ENCODE data around the gene TULP4.
"Not testable (repeated sequence)": the region's sequence is repeated elsewhere in the genome, so short reads cannot be mapped to it uniquely, and the experiment has no call there.

The TULP4 gene

DNA sequence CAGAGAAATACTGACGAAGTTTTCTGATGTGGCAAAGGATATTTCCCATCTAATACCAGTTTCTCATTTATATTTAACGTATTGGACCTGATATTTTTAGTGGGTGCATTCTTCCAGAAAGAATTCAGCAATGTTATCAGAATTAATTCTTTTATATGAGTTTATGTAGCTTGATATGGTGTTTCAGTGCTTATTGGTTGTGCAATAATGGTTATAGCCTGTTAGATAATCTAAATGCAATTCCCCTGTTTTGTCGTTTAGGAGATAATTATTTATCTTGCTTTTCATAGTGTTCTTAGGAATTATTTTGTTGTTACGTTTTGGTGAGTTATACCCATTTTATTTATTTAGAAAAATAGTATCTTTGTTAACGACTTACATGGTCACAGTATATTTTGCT is 196.2 kb downstream of the TULP4 start:
- no peak for DNase-seq

DNA sequence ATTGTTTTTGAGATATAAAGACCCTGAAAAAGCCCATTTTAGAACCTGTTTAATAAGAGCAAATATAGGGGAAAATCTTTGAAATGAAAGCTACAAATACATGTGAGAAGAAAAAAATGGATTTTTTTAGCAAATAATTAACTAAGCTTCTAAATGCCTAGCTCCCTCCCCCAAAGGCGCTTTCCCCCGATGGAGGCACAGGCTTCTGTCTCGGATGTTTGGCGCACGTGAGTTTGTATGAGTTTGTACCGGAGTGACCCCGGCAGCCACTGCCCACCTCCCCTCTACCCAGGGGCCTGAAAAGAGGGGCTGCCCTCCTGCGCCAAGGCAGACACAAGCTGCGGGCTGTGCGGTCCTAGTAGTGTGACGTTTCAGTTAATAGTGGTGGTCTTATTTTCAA is 197.2 kb downstream of the TULP4 start:
- no peak for DNase-seq

DNA sequence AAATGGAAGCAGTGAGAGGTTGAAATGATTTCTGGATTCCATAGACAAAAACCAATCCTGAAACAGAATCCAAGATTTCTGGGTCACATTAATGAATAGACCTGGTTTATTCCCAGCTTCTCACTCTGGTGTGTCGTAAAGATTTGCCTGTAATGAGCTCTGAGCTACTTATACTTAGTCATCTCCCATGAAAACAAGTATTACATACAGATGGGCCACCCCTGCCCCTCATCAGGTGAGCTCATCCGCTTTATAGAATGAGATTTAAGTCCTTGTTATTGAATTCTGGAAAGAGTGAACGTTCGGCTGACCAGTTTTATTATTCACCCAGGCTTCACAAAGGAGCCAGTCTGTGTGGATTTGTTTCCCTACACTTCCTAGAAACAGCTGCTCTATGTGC is 200.5 kb downstream of the TULP4 start:
- no peak for DNase-seq

DNA sequence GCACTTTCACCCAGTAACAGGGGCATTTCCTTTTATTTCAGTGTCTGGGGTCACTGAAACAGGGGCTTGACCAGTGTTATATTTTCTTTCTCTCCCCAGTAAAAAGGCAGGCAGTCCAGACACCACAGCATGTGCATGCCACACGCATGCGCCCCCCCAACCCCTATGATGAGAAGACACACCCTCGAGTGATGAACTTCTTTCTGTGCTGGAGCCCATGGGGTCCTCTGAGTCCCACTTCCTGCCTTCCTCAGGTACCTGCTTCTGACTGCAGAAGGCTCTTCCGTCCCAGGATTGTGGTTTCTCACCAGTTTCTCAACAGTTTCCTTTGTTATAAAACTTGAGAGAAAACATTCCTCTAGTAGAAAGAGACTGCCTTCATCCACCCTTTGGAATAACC is 201.9 kb downstream of the TULP4 start:
- no peak for DNase-seq

DNA sequence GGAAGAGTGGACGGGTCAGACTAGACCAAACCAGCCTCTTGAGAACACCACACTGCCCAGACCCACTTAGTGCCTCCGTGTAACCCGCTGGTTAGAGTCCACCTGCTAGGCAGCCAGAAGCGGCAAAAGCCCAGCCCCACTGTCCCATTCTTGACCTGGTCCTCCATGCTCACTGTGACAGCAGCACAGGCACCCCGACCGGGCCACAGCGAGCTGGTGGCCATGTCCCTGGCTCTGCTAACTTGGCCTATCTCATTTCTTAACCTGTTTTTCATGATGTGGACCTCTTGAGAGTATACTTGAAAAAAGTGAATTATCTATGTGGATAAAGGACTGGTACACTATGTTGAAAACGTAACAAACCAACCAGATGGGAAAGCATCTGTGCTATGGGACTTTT is 202.7 kb downstream of the TULP4 start:
- DNase-seq: no peak

DNA sequence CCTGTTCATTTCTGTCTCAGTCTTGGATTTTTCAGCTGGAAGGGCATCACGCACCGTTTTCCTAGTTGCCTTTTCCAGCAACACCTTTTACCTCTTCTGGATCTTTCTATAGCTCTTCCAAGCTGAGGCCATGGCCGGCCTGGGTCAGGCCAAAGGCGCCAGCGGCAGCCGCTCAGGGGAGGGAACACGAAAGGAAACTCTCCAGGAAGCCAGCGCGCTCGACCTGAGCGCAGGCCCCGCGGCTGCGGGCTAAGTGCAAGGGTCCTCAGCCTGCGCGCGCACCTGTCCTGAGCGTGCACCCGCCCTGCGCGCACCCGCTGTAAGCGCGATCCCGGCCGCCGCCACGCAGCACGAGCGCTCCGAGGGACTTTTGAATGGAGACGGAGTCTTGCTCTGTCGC is 203.8 kb downstream of the TULP4 start:
- DNase-seq: no peak

DNA sequence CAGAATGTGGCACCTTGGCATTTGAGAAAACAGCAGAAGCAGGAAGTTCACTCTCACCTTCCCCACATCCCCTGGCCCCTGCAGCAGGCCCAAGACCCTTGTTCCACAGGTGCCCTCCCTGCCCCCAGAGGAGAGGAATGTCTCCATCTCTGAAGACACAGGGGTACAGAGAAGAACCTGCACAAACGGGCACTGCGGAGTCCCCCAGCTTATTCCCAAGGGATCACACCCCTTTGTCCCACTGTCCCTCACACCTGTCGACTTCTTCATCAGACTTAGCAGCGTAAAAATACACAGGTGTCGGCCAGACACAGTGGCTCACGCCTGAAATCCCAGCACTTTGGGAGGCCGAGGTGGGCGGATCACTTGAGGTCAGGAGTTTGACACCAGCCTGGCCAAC is 204.8 kb downstream of the TULP4 start:
- DNase-seq: no peak

DNA sequence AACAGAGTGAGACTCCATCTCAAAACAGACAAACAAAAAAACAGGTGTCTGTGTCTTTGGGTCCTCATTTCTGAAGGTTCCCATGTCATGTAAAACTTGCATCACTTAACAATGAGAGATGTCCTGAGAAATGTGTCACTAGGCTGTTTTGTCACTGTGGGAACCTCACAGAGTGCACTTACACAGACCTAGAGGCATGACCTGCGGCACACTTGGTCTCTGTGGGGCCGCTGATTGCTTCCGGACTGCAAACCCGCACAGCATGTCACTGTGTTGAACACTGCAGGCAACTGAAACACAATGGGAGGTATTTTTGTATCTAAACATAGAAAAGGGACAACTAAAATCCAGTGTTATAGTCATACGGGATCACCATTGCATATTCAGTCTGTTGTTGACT is 205.3 kb downstream of the TULP4 start:
- no peak for DNase-seq

DNA sequence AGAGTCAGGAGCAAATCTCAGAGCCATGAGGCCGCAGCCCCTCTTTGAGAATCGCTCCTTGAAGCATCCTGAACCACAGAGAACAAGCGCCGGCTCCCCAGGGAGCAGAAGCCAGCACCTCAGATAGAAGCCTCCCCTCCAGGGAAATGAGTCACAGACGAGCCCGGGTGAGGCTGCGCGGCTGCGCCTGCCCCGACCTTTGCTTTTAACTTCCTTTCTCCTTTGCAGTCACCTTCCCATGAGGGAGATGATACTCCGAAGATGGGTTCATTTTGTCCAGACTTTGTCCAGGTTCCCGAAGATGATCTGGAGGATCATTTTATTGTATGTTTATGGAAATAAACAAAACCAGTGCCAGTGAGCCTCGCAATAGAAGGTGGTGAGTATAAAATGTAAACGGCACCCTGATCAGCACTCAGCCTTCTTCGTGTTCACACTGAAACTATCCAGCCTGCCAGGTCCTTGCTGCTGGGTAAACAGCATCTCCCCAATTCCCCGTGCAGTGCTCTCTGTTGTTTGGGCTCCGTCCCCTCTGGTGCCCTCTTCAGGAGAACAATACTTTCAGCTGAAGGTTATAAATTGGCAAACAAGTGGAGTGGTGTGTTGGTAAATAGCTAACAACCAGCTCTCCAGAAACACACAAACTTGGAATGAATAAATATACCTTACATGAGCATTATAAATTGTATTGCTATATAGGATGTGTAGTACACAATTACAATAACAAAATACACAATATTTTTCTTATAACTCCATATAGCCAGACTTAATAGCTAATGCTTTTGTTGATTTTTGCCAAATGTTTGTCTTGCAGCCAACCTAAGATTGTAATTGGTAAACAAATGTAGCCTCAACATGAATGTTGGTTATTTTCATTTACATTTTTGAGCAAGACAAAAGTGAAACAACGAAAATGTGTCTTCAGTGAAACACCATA is 206.2 kb downstream of the TULP4 start:
- peak; percentile 45 for DNase-seq

DNA sequence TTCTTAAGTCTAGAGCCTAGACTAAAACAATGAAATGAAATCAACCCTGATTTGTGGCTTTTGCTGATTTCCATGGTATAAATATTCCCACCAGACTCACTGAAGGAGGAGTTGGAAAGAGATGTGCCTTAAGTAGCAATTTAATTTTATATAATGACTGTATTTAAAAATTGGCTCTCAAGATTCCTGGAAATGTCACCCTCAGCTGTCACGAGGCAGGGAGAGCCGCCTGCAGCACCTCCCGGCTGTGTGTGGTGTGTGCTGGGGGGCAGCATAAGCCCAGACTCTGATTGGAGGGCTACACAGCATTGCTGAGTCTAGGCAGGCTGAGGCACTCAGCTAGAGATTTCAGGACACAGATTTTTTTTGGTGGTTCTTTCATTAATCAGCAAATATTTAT is 207.0 kb downstream of the TULP4 start:
- DNase-seq: no peak

DNA sequence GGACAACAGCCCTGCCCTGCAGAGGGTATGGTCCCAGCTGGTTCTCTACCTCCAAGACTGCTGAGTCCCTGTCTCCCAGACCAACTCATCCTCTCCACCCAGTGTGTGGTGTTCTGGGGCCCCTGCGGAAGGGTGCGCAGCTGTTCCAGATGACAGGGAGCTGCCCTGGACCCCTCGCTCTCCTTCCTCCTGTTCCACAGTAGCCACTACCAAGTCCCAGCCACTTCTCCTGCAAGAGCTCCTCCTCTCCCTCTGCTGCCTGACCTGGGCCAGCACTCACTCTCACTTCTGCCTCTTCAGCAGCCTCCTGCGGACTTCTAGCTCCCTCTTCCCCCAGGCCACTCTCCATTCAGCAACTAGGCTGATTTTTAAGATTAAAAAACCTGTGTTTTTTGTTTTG is 207.5 kb downstream of the TULP4 start:
- DNase-seq: no peak

DNA sequence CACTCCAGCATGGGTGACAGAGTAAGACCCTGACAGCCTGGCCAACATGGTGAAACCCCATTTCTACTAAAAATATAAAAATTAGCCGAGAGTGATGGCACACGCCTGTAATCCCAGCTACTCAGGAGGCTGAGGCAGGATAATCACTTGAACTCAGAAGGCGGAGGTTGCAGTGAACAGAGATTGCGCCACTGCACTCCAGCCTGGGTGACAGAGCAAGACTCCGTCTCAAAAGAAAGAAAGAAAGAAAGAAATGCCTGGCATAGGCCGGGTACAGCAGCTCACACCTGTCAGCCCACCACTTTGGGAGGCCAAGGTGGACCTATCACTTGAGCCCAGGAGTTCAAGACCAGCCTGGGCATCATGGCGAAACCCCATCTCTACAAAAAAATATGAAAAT is 208.7 kb downstream of the TULP4 start:
- DNase-seq: not testable (repeated sequence)

DNA sequence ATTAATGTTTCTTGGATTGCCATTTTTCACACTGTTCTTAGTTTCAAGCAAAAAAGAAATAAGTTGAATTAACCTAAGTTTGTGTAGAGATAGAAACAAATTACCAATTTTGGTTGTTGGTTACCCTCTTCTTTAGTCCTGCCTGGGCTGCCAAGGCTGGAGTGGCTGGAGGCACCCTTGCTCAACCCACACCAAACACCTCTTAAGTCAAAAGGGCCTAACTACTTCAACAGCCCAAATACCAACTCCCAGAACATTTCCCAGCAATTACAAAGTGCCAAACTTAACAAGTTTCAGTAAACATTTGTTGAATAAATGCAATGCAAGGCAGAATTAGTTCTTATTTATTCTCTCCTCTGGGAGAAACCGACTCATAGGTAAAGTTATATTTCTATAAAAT is 209.5 kb downstream of the TULP4 start:
- DNase-seq: no peak

DNA sequence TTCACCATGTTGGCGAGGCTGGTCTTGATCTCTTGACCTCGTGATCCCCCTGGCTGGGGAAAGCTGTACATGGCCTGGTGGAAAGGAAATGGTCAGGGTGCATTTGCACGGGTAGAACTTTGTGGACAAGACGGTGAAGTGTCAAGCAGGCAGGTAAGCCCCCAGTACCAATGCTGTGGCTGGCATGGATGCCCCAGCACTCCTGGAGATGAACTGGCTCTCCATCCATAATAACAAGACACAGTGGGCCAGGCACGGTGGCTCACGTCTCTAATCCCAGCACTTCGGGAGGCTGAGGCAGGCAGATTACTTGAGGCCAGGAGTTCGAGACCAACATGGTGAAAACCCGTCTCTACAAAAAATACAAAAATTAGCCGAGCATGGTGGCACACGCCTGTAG is 210.4 kb downstream of the TULP4 start:
- DNase-seq: no peak

DNA sequence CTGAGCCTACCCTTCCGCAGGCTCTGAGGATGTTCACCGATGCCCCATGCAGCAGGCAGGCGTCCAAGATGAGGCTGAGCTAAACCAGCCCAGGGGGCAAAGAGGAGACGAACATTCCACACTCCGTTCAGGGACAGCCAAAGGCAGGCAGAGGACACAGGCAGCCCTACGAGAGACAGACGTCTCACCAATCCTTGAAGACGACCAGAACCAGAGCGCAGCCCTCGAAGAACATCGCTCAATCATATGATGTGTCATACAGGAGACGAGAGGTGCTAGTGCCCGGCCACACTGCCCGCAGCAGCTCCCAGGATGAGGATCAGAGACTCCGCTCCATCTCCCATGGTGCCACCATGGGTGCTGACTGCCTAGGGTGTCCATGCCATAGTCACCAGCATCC is 212.0 kb downstream of the TULP4 start:
- no peak for DNase-seq

DNA sequence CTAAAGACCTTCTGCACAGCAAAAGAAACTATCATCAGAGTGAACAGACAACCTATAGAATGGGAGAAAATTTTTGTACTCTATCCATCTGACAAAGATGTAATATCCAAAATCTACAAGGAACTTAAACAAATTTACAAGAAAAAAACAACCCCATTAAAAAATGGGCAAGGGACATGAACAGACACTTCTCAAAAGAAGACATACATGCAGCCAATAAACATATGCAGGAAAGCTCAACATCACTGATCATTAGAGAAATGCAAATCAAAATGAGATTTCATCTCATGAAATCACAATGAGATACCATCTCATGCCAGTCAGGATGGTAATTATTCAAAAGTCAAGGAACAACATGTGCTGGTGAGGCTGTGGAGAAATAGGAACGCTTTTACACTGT is 215.6 kb downstream of the TULP4 start:
- not testable (repeated sequence) for DNase-seq

DNA sequence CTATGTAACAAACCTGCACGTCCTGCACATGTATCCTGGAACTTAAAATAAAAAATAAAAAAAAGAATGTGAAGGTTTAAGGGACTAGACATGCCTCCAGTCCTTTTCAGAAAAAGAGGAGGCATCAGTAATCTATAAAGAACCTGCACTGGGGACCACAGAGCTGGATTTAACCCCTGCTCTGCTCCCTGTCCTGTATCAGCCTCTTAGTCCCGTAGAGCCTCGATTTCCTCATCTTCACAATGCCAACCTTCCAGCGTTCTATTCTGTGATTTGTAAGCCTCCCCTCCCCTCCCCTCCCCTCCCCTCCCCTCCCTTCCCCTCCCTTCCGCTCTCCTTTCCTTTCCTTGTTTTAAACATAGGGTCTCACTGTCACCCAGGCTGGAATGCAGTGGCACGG is 216.6 kb downstream of the TULP4 start:
- no peak for DNase-seq

DNA sequence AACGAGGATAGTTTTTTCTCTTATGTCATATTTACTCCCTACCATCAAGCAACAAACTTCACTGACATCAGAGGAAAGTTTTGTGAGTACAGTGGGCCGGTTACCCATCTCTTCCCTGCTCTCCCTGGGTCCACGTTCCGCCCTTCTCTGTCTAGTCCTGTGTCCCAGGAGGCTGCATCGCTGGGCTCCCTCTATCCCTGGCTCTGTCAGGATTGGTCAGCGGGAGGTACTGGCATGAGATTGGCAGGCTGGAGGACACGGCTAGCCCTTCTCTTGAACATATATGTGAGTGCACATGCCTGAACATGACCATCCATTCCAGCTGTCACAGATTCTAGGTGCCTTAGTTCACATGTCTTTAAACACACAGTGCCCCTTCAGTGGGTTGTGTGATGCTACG is 217.4 kb downstream of the TULP4 start:
- DNase-seq: no peak

DNA sequence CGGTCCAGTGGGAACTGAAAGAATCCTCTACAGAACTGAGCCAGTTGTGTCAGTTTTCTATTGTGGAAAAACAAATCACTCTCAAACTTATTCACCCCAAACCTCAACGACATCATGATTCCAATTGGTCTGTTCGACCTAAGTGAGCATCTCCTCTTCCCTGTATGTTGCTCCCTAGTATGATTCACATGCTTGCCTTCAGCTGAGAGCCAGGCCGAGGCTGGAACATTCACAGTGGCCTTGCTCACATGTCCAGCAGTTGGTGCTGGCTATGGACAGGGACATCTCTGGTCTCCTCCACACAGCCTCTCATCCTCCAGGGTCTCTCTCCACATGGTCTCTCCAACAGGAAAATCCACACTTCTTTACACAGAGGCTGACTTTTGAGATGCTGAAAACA is 219.3 kb downstream of the TULP4 start:
- no peak for DNase-seq

DNA sequence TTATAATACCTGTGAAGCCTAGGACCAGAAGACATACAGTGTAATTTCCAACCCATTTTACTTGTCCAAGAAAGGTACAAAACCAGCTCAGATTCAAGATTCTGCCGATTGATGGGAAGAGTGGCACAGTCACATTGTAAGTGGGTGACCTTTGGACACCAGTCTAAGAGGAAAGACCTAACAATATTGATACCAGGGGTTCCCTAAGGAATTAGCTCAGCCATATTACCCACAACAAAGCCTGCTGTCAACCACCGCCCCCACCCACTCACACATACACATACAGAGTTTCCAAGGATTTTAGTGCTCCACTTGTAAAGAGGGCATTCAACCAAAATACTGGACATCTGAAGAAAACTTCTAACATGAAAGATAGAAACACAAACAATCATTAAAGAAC is 219.7 kb downstream of the TULP4 start:
- no peak for DNase-seq

DNA sequence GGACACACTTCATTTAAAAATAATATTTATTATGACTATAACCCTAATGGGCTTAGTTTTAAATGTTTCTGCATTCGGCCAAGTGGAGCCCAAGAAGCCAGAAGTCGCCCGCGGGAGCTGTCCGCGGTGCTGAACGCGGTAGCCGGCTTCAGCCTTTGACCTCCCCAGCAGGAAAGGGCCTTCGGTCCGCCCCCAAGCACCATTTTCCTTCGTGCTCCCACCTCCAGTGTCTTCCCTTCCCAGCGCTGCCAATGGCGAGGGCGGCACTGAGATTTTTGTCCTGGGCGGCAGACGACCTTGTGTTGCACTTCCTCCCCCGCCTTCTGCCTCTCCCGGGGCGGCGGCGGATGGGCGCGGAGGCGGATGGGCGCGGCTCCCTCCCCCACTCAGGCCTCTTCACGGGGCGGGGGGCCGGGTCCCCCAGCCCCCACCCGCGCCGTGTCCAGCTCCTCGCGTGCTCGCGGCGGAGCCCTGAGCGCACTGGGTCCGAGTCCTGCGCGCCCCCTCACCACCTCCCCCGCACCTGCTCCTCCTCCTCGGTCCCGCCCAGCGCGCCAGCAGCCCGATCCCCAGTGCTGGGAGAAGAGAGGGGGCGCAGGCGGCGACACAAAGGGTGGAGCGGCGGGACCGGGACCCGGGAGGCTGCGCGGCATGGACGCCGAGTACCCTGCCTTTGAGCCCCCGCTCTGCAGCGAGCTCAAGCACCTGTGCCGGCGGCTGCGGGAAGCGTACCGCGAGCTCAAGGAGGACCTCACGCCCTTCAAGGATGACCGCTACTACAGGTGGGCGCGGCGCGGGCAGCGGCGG is 224.0 kb downstream of the TULP4 start:
- DNase-seq: peak; percentile 85

DNA sequence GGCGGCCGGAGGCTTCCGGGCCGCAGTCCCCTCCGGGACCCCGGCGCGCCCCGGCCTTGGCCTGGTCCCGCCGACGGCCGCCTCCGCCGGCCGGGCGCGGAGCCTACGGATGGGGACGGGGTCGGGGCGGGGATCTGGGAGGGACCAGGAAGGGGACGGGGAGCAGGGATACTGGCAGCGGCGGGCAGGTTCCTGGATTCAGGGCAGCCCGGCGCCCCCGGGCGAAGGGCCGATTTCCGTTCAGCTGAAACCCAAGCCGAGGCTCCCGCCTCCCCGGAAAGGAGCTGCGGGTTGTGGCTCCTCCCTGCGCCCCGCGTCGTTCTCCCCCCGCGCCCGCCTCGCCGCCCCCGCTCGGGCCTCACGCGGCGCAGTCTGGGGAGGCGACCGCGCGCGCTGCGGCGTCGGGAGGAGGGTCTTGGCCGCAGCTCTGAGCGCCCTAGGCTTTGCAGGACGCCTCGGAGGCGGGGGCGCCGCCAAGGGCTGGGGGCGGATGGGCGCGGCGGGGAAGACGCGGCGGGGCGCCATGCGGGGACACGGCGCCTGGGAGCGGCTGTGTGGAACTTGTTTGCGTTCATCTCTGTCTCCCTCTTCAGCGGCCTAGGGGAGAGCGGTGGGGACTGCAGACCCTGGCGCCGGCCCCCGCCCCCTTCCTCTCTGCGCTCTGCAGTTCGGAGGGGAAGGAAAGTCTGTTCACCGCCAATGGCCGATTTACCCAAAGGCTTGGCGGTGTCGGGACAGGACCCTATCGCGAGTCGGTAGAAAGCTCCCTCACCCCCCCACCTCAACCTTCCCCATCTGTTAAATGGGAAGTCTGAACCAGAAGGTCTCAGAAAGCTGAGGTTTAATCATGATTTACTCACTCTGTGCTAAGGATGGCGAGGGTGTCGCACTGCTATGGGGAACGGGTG is 224.9 kb downstream of the TULP4 start:
- no peak for DNase-seq

DNA sequence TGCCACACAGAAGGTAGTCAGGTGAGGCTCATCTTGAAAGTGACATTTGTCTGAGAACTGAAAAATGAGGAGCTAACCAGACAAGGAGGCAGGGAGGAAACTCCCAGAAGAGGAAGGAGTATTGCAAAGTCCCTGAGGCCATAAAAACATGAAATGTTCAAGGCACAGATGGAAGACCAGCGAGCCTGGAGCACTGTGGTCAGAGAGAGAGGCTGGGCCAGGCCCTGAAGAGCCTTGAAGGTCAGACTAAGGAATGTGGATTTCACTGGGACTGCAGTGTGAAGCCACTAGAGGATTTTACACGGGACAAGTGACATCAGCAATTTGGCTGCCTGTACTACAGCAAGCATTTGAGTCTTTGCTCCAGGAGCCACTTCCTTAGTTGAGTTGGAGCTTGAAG is 226.5 kb downstream of the TULP4 start:
- DNase-seq: no peak
